Stimulated activated CD8-positive, alpha-beta memory T cell treated with anti-CD3 and anti-CD28 coated beads, Interleukin-12 subunit alpha, Interleukin-12 subunit beta, amount 100 ng/mL, for 1 hour (primary cell): ENCODE measurements around the gene CAMK2B.

Experiments used
- DNase-seq: peaks from one replicate; pipeline ENCODE4 v3.0.0-alpha.2; 2020; ENCODE audit warnings: low read depth

CAMK2B gene

DNA sequence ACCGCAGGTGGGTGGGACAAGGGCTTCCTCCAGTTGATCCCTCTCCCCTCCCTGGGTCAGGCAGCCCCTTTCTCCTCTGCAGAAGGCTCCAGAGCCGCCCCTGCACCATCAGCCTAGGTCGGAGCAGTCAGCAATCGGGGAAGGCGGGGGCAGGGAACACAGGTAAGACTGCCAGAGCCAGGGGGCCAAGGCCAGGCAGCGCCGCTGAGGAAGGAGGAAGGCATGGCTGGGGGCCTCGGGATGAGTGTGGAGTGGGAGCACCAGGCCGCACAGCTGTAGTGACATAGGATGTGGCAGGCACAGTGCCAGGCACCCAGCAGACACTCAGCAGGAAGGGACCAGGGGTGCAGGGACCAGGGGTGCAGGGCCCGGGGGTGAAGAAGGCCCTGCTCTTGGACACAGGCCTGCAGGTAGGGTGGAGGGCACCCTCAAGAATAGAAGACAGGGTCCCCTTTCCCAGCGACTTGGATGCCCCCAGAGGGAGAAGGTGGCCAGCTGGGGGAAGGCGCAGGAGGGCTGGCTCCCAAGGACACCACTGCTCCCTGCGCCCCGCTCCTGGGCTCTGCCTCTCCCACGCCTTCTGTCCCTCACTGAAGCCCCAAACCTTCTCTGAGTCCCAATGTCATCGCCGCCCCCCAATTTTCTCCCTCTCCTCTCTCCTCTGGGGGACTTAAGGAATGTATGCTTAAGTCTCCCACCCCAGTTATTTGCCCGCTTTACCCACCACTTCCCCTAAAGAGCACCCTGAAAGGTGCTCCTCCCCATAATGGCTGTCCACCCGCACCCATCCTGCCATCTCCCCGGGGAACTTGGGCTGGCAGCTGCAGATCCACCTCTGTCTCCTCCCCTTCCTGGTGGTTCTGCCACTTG, 38.5 kb downstream of the CAMK2B start:
- no peak for DNase-seq

DNA sequence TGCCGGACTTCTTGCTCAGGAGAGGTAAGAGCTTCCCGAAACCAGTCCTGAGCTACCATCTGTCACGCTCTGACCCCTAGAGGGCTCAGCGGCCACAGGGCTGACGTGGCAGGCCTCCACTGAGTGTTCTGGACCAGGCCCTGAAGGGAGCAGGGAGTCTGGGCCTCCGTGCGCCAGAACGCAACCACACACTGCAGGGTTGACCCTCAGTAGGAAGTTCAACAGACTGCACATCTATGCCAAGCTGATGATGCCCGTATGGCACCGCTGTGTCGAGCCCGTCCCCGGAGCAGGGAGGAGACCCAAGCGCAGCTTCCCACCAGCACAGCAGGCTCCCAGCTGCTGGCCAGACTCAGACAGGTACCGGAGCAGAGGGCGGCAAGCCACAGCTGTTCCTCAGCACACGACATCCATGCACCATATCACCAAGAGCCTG, 39.2 kb downstream of the CAMK2B start:
- no peak for DNase-seq

DNA sequence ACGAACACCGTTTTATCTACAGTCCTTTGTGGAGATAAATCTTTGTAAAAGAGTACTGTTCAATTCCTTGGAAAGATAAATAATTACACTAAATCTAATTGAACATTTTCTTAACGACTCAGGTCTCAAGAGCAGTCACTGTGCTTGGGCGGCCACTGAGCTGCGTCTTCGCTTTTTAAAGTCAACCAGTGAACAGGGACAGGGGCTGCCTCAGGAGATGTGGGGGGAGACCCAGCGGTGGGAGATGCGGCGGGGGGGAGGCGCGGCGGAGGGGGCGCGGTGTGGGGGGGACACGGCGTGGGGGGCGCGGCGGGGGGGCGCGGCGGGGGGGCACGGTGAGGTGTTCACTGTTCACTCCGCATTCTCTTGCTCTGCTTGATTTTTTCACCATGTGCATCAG, 39.8 kb downstream of the CAMK2B start:
- DNase-seq: no peak

DNA sequence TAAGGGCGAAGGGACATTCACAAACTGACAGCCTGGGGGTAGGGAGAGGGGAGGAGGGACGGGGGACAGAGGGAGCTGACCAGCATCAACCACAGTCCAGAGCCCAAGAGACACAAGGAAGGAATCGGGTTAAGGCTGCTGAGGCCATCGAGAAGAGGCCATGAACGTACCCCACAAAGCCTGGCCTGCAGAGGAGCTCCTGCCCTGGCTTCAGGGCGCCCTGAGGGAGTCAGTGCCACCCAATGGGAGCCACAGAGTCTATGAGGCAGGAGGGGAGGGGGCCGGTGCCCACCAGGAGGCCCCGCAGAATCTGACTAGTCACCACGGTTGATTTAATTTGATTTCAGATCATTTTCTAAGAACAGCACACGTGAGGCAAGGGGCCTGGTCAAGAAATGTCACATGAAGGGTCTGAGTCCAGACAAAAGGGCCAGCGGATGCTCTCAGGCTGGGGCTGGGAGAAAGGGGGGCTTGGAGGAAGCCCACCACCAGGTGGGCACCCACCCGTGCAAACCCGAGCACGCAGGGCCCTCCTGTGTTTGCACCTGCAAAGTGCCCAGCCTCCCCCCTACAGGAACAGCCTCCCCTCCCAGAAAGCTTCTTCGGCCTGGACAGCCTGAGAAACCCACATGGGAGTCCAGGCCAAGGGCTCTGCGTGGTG, 40.4 kb downstream of the CAMK2B start:
- no peak for DNase-seq

DNA sequence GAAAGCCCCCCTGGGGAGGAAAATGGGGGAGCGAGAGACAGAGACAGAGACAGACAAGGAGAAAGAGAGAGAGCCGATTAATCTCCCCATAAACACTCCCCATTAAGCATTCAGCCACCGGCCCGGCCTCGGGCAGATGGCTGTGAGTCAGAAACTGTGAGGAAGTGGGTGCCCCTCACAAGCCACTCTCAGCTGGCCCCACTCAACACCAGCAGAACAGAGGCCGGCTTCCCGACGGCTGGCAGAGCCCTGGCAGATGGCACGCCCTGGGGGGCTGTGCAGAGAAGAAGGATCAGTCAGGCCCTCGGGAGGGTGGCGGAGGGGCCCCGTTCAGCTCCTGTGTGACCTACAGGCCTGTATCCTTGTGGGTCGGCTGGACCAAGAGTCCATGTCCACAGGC, 41.2 kb downstream of the CAMK2B start:
- DNase-seq: no peak

DNA sequence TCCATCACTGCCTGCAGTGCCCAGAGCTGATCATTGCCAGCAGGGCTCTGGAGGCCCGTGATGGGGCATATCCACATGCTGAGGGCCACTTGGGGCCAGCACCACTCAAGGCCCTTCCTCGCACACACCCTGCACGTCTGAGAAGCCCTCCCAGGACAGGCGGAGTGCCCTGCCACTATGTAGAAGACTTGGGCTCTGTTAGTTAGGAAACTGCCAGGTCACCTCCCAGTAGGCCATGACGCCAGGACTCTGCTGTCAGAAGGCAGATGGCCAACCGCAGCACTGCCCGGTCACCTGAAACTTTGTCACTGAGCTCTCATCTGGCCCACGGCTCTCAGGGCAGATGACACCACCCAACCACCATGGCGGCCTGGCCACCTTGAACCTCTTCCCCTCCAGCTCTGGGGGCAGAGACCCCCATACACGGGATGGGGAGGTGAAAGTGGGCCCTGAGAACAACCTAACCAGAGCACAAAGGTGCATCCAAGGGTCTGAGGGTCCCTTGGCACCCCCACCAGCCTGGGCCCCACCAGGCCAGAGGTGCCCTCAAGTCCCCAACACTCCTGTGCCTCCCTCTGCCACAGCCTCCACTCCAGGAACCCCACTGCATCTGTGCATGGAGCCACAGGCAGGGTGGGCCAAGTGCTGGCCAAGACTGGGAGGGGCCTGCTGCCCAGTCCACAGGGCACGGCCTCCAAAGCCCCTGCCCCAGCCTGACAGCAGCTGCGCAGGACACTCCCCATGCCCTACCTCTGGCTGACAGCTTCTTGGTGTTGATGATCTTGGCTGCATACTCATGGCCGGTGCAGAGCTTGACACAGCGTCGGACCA, 41.8 kb downstream of the CAMK2B start:
- DNase-seq: no peak

DNA sequence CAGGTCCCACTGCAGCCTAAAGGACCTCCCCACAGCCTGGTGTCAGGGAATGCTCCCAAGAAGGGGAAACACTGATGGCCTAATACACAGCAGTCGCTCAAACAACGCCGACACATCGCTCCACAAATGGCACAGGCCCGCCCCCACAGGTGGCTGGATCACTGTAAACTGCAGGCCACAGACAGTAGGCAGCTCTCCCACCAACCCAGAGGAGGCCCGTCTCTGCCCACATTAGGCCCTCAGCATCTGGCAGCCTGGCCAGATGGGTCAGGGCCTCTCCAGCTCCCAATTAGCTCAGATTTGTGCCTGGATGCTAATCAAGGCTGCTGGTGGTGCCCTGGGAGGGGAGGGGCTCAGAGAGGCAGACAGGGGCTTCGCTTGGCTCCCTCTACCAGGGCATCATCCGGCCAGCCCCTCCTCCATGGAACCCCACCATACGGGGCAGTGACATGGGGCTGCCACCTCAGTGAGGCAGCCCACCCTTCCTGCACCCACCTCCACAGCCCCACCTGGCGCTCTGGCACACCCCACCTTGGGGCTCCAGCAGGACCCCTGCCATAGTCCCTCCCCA, 42.7 kb downstream of the CAMK2B start:
- no peak for DNase-seq

DNA sequence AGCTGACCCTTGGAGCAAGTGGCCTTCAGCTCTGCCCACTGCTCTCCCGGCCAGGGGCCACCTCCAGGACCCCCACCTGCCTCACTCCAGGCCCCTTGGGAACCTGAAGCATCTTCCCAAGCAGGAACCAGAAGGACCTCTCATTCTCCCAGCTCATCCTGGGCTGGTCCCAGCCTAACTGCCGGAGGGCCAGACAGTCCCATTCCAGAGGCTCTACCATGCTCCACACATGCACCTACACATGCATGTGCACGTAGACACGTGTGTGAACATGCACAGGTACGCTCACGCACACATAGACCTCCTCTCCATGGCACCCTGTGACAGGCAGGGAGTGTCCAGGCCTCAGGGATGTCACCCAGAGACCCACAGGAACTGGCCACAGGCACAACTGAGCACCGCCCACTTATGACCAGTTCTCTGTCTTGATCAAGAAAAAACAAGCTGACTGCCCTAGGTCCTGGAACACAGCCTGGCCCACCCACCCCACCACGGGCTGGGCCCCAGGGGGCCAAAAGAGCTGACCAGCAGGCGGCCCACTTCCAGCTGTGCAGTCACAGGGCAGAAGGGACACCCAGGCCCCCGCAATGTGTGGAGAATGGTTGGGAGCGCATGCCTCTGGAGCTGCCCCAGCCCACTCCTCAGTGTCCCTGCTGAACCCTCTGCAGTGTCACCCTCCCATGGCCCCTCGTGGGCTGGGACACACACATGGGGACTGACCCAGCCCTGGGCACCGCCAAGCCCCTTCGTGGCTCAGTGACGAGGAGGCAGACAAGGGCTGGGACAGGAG, 43.4 kb downstream of the CAMK2B start:
- no peak for DNase-seq

DNA sequence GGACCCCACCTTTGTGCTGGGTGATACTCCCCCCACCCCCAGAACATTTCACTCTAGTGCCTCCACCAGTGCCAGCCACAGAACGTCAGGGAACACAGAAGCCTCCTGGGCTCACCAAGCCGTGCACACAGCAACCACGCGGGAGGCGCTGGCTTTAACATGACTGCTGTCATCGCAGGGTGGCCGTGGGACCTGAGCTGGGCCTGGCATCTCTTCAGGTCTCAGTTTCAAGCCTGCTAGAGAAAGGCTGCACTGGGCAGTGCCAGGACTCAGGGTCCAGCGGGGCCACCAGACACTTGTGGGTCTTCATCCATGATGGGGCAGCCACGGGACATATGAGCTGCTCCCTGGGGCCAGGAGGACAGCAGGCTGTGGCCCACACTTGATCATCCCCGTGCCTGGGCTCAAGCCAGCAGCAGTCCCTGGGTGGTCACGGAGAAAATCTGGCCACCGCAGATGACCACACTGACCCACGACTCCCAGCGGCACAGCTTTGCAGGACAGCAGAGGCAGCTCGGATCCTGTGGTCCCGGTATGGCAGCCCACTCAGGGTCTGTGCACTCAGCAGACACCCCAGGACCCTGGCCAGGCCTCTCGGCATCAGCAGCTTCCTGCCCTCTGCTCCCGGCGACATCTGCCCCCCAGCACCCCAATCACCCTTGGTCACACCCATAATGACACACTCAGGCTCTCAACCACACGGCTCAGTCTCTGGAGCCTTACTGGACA, 44.2 kb downstream of the CAMK2B start:
- DNase-seq: no peak

DNA sequence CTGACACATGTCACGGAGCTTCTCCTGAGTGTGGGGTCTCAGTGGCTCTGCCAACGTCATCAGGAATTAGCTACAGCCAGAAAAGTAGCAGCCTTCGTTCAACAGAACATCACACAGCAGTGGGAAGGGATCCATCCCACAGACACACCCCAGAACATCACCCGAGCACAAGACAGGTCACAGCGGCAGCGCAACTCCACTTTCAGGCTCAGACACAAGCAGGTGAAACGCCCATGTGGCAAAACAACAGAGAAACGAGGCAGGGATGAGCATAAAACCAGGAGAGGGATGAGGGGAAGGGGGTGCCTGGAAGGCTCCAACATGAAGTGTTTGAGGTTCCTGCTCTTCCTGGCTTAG, 44.8 kb downstream of the CAMK2B start:
- DNase-seq: no peak

DNA sequence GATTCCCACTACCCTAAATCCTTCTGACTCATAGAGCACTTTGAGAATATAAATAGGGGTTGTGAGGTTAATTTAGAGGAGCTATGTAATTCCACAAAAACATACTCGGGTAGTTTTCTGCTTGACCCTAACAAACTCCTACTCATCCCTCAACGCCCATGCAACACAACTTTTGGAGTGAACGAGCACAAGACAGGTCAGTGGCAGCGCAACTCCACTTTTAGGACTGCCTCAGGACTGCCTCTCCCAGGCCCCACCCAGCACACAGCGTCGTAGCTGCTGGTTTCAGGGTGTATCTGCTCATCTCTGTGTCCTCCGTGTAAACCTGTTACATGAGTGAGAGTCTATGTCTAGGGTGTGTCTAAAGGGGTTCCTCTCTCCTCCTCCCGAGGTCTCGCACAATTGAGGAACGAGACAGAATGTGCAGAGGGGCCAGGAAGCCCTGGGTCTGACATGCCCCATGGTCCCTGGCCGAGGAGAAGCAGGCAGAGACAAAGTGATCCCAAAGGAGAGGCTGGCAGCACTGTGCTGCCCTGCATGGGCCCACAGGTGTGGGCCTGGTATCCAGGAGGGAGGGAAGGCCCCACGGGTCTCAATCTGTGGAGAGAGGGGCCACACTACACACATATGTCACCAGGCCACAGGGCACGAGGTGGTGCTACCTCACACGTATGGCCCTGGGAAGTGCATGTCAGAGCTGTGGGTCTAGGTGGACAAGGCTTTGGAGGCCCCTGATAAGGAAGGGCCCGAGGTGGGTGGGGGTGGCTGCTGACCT, 45.5 kb downstream of the CAMK2B start:
- no peak for DNase-seq

DNA sequence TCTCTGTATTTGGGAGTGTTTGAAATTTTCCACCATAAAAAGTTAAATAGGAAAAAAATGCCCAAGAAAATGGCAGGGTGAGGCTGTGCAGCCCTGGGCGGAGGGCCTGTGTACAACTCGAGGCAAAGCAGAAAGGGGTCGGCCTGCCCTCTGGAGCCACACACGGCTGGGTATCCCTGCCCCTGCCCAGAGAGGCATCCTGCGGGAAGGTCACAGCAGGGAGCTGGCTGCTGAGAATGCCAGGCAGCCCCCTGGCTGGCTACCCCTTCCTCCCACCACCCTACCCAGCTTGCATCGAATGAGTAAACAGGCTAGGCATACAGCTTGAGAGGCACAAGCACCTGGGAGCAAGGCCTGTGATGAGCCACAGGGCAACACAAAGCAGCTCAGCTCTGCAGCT, 46.1 kb downstream of the CAMK2B start:
- no peak for DNase-seq

DNA sequence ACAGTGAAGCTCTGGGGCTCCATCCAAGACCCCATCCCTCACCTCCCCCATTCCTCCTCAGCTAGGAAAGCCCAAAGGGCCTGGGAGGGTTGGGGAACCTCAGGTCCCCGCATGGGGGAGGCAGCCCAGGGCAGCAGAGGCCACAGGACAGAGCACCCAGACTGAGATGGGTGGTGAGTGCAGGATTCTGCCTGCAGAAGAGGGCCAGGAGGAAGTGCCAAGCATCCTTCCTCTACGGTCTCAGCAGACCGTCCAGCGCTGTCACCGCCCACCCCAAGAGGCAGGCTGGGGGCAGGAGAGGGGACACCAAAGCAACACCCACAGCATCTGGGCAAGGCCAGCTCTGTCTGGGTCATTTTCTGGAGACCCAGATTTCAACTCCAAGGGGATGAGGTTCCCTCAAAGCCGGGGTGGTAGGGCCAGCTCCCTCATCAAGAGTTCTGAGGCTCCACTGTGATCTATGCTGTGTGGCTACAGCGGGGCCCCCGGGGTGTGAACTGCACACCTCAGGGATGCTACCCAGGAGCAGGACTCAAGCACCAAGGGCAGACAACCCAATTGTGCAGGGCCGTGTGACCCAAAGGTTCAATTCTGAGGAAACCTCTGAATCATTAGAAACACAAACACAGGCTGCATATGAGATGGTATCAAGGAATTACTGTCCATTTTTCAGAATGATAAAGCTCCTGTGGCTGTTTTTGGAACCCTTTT, 46.8 kb downstream of the CAMK2B start:
- DNase-seq: no peak

DNA sequence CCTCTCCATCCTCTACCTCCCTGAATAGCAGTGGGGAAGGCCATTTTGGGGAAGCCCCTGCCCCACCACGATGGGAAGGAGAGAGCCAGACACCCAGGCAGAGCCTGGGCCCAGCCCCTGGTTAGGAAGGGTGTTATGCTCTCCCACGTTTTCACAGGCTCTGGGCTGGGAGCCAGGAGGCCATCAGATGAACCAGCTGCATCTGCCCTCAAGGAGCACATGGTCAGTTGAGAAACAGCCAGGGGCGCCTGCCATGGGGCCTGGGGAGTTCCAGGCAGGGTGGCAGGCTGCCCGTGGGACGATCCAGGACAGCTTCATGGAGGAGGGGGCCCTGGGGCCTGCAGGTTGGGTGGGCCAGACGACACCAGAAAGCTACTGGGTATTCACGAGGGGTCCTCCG, 47.5 kb downstream of the CAMK2B start:
- DNase-seq: no peak

DNA sequence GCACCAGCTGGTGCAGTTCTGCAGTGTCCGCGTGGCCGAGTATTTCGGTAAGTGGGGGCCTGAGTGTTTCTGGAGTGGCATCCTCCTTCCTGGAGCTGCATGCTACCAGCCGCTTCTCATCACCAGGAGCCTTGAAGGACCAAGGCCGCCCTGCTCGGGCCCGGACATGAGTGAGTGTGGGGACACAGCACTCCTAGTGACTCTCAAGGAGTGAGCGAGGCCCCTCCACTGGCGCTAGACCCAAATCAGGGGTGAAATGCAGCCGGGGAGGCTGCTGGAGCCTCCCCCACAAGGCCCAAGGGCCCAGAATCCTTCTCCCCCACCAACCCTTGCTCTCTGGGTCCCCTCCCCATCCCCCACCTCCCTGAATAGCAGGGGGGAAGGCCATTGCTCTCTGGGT, 48.0 kb downstream of the CAMK2B start:
- no peak for DNase-seq

DNA sequence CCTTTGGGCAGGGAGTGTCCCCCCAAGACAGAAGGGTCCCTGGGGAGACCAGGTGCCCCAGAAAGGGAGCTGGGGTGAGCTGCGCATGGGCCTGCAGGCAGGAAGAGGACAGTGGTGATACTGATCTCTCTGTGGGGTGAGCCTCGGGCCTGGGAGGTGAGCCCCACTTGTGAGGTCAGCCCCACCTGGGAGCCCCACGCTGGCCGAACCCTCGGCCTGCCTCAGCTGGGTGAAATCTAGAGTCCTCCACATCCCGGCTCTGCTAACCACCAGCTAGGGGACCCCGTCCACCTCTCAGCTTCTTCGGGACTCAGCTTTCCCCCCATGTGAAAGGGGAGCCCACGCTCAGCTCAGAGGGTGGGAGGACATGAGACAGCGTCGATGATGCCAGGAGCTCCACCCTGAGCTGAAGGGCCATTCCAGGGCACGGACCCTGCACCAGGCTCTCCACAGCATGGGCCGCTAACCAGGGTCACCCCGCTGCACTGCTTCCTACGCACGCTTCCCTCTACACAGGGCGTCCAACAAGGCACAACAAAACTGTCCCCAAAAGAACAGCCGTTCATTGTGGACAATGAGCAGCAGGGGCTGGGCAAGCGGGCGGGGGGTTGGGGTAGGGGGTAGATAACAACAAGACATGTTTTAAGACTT, 48.7 kb downstream of the CAMK2B start:
- DNase-seq: no peak

DNA sequence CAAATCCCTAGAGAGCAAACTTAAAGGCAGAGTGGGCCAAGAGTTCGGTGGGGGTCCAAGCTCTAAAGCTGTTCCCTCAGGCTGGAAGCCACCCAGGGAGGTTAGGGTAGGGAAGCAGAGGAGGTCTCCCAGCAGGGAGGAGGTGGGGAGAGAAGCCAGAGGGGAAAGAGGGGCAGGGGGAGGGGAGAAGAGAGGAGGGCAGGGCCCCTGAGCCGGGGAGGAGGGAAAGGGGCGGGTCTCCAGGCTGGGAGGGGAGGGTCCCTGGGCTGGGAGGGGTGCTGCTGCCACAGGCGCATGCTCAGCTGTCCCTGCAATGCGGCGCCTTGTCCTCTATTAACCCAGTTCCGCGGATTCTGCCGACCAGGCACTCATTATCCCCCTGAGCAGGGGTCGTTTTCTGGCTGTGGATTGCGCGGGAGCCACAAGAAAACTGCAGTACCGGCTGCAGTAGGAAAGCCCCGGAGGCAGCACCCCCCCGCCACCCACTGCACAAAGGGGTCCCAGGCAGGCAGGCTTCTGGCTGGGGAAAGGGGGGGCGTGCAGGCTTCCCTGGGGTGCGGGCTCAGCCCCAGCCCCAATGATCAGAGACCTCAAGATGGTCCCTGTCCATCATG, 49.3 kb downstream of the CAMK2B start:
- no peak for DNase-seq

DNA sequence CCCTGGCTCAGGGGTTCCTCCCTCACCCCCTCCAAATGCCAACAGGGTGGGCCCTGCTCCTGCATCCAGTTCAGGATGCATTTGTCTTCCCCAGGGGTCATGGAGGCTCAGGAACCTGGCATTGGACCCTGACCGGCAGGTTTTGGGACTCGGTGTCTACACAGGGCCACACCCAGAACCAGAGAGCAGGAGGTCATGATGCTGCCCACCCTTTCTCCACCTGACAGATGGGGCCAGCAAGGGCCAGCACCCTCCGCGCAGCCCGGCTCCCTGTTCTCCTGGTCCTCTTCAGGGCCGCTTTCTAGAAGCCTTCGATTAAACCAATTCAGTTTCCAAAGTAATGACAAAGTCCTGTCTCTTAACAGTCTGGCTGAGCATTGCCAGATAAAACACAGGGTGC, 50.2 kb downstream of the CAMK2B start:
- DNase-seq: no peak

DNA sequence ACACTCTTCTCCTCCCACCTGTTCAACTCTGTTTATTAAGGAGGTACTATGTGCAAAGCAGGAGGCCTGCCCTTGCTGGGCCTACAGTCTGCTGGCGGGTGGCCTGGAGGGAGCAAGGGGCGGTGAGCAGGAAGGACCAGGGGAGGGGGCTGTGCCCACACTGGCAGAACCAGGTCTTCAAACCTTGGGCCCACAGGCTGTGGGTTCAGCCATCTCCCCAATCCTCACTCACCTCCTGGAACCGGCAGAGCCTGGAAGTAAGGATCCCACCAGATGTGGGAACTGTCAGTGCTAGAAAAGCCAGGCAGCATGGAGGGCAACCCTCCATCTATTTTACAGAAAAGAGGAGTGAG, 50.8 kb downstream of the CAMK2B start:
- DNase-seq: no peak
